Measurements from ENCODE around the gene GALNT2.

The GALNT2 gene

GRCh38 chr1:230113235-230113592, 46.2 kb downstream of the GALNT2 start:
- H3K4me1 ChIP-seq (ENCODE audit: insufficient read depth, low read length, poor library complexity, severe bottlenecking) = peaks cover 20% of the 10 kb centered on the region
- H3K4me2 ChIP-seq (ENCODE audit: low read depth, low read length, poor library complexity, severe bottlenecking) = no peak overlapping the region
- H4K20me1 ChIP-seq (ENCODE audit: insufficient read depth, low read length, poor library complexity, severe bottlenecking) = peaks cover 56% of the 10 kb centered on the region

GRCh38 chr1:230113593-230114236, 46.7 kb downstream of the GALNT2 start:
- Histone ChIP-seq H3F3A (ENCODE audit: low read depth) (no peaks in the 10 kb centered on the region), H3K9me2 (replicated peaks; ENCODE audit: low read depth, low read length) (no peaks in the 10 kb centered on the region), H2AFZ (ENCODE audit: low read length) (no peak overlapping the region), H3K79me2 (ENCODE audit: insufficient read depth, low read length) (peaks cover 100% of the 10 kb centered on the region), H3K9ac (ENCODE audit: low read depth, low read length, poor library complexity, severe bottlenecking) (no peak overlapping the region), H4K20me1 (ENCODE audit: insufficient read depth, low read length, poor library complexity, severe bottlenecking) (peaks cover 55% of the 10 kb centered on the region), H3K4me1 (ENCODE audit: insufficient read depth, low read length, poor library complexity, severe bottlenecking) (peaks cover 25% of the 10 kb centered on the region), H3K9me3 (ENCODE audit: insufficient read depth, low read depth, low read length) (no peaks in the 10 kb centered on the region), H3K4me3 (ENCODE audit: low read length, poor library complexity, severe bottlenecking) (no peak overlapping the region), H3K27me3 (ENCODE audit: insufficient read depth, low read length, poor library complexity, severe bottlenecking) (no peaks in the 10 kb centered on the region), H3K4me2 (ENCODE audit: low read depth, low read length, poor library complexity, severe bottlenecking) (no peak overlapping the region), H3K36me3 (ENCODE audit: insufficient read depth, low read length) (peaks cover 68% of the 10 kb centered on the region; the same call in 1 of the 2 replicates)
- TF ChIP-seq EZH2phosphoT487 (IDR thresholded peaks at IDR 0.05; ENCODE audit: borderline replicate concordance) (no peak), CTCF (conservative IDR thresholded peaks at IDR 0.05; ENCODE audit: low read length) (no peak)

More at GRCh38 chr1:230113235-230113592, 46.2 kb downstream of the GALNT2 start:
- Histone ChIP-seq H3F3A (ENCODE audit: low read depth) (no peaks in the 10 kb centered on the region), H3K9me3 (ENCODE audit: insufficient read depth, low read depth, low read length) (no peaks in the 10 kb centered on the region), H3K27me3 (ENCODE audit: insufficient read depth, low read length, poor library complexity, severe bottlenecking) (no peaks in the 10 kb centered on the region), H3K79me2 (ENCODE audit: insufficient read depth, low read length) (peaks cover 100% of the 10 kb centered on the region), H3K36me3 (ENCODE audit: insufficient read depth, low read length) (peaks cover 73% of the 10 kb centered on the region; the same call in 1 of the 2 replicates), H2AFZ (ENCODE audit: low read length) (no peak overlapping the region), H3K9me2 (replicated peaks; ENCODE audit: low read depth, low read length) (no peaks in the 10 kb centered on the region), H3K4me3 (ENCODE audit: low read length, poor library complexity, severe bottlenecking) (no peak overlapping the region), H3K9ac (ENCODE audit: low read depth, low read length, poor library complexity, severe bottlenecking) (no peak overlapping the region)
- TF ChIP-seq EZH2phosphoT487 (IDR thresholded peaks at IDR 0.05; ENCODE audit: borderline replicate concordance) (no peak), CTCF (conservative IDR thresholded peaks at IDR 0.05; ENCODE audit: low read length) (no peak)

- H3K4me3 ChIP-seq (ENCODE audit: low read length, poor library complexity, severe bottlenecking) = no peak overlapping the region
- H3K79me2 ChIP-seq (ENCODE audit: insufficient read depth, low read length) = peaks cover 100% of the 10 kb centered on the region
- no peak overlapping the region for H3K4me2 ChIP-seq (ENCODE audit: low read depth, low read length, poor library complexity, severe bottlenecking)
- H3F3A ChIP-seq (ENCODE audit: low read depth) = no peaks in the 10 kb centered on the region
- peaks cover 67% of the 10 kb centered on the region; the same call in 1 of the 2 replicates for H3K36me3 ChIP-seq (ENCODE audit: insufficient read depth, low read length)
- no peaks in the 10 kb centered on the region for H3K9me3 ChIP-seq (ENCODE audit: insufficient read depth, low read depth, low read length)
- no peaks in the 10 kb centered on the region for H3K9me2 ChIP-seq (replicated peaks; ENCODE audit: low read depth, low read length)
- peaks cover 27% of the 10 kb centered on the region for H3K4me1 ChIP-seq (ENCODE audit: insufficient read depth, low read length, poor library complexity, severe bottlenecking)
- H4K20me1 ChIP-seq (ENCODE audit: insufficient read depth, low read length, poor library complexity, severe bottlenecking) = peaks cover 54% of the 10 kb centered on the region
- H3K27me3 ChIP-seq (ENCODE audit: insufficient read depth, low read length, poor library complexity, severe bottlenecking) = no peaks in the 10 kb centered on the region
- TF ChIP-seq EZH2phosphoT487 (IDR thresholded peaks at IDR 0.05; ENCODE audit: borderline replicate concordance) = no peak
- no peak for TF ChIP-seq CTCF (conservative IDR thresholded peaks at IDR 0.05; ENCODE audit: low read length)
- H2AFZ ChIP-seq (ENCODE audit: low read length) = no peak overlapping the region
- no peak overlapping the region for H3K9ac ChIP-seq (ENCODE audit: low read depth, low read length, poor library complexity, severe bottlenecking)
Measured at GRCh38 chr1:230114237-230114651, 47.2 kb downstream of the GALNT2 start.
